Stomach (tissue), 4 donors: ENCODE results near the gene CEBPZ.

ENCODE experiments used
- CTCF ChIP-seq, 7 experiments: fragments of 450-650 bp in 4 of 7; fragments of 200-600 bp in 3 of 7; sonication (generic) in 3 of 7; IDR thresholded peaks; one replicate each; pipeline ENCODE4 v1.5.1; 2016 to 2019; ENCODE audit warnings: antibody characterized with exemption in 7 of 7, control low read depth in 2 of 7, mild to moderate bottlenecking in 1 of 7
- EP300 ChIP-seq: sonication (generic); formaldehyde crosslinking; IDR thresholded peaks from one replicate; pipeline ENCODE4 v1.6.1; 2017; ENCODE audit warnings: antibody characterized with exemption
- POLR2AphosphoS5 ChIP-seq, 3 donors: sonication (generic); formaldehyde crosslinking; IDR thresholded peaks; one replicate each; pipeline ENCODE4 v1.6.1; 2016; ENCODE audit warnings: antibody characterized with exemption in 3 of 3

GRCh38 chr2:37153224-37153623 is 78.2 kb downstream of the CEBPZ start:
- TF ChIP-seq CTCF (IDR thresholded peaks at IDR 0.05) (no peak), POLR2AphosphoS5 (IDR thresholded peaks at IDR 0.05) (no peak), EP300 (no peak)
